GM23338 (cell line): ENCODE measurements around the gene CTNNA1. TPM values are rescaled to one million over a fixed set of nuclear protein-coding genes. Genes with fewer than 3 reads are reported as not detected.

Experiments used
- ATAC-seq: fragments of 200-7000 bp; cut with Tn5 transposase; 3 replicates; pipeline ENCODE4 v1.9.1; 2020
- DNase-seq: peaks from one replicate; pipeline ENCODE4 v3.0.0-alpha.2; 2015; ENCODE audit warnings: low spot score
- H2AFZ ChIP-seq: fragments of 200-600 bp; sonication (generic); 2 replicates; pipeline ENCODE4 v1.8.0; 2016; ENCODE audit warnings: antibody characterized with exemption, mild to moderate bottlenecking, moderate library complexity
- H3F3A ChIP-seq: fragments of 200-600 bp; sonication (generic); replicated peaks from 2 replicates; pipeline ENCODE4 v1.8.0; 2017; ENCODE audit warnings: antibody characterized with exemption, mixed run types, low read depth
- H3K27ac ChIP-seq: fragments of 200-600 bp; sonication (generic); 2 replicates; pipeline ENCODE4 v1.6.1; 2016; ENCODE audit warnings: low read depth
- H3K27me3 ChIP-seq: fragments of 200-600 bp; sonication (generic); 2 replicates; pipeline ENCODE4 v1.8.0; 2016; ENCODE audit warnings: mild to moderate bottlenecking, mixed run types, moderate library complexity; ENCODE audit not compliant: insufficient read depth
- H3K36me3 ChIP-seq: fragments of 200-600 bp; sonication (generic); 2 replicates; pipeline ENCODE4 v1.8.0; 2016; ENCODE audit warnings: mild to moderate bottlenecking; ENCODE audit not compliant: insufficient read depth
- H3K4me1 ChIP-seq: fragments of 200-600 bp; sonication (generic); 2 replicates; pipeline ENCODE4 v1.8.0; 2016; ENCODE audit warnings: mild to moderate bottlenecking, moderate library complexity; ENCODE audit not compliant: insufficient read depth
- H3K4me2 ChIP-seq: fragments of 200-600 bp; sonication (generic); 2 replicates; pipeline ENCODE4 v1.7.1; 2017; ENCODE audit warnings: mixed run types
- H3K4me3 ChIP-seq: fragments of 200-600 bp; sonication (generic); 2 replicates; pipeline ENCODE4 v1.6.1; 2016; ENCODE audit warnings: mixed run types
- H3K79me2 ChIP-seq: fragments of 200-600 bp; sonication (generic); replicated peaks from 2 replicates; pipeline ENCODE4 v1.8.0; 2017; ENCODE audit warnings: mild to moderate bottlenecking; ENCODE audit not compliant: insufficient read depth
- H3K9me2 ChIP-seq: fragments of 200-600 bp; sonication (generic); 2 replicates; pipeline ENCODE4 v1.8.0; 2017; ENCODE audit not compliant: insufficient read depth
- H4K20me1 ChIP-seq: fragments of 200-600 bp; sonication (generic); replicated peaks from 2 replicates; pipeline ENCODE4 v1.8.0; 2017; ENCODE audit warnings: mild to moderate bottlenecking; ENCODE audit not compliant: insufficient read depth
- H3K27ac Mint-ChIP-seq: 2 replicates; pipeline ENCODE4 v1.8.0; 2020; ENCODE audit warnings: inconsistent platforms, mild to moderate bottlenecking, moderate library complexity, mixed read lengths
- H3K27me3 Mint-ChIP-seq: 3 replicates; pipeline ENCODE4 v1.8.0; 2022; ENCODE audit warnings: low read depth, mild to moderate bottlenecking, moderate library complexity, mixed read lengths, inconsistent platforms; ENCODE audit not compliant: insufficient read depth, poor library complexity
- H3K36me3 Mint-ChIP-seq: 3 replicates; pipeline ENCODE4 v1.8.0; 2021; ENCODE audit warnings: low read depth, mild to moderate bottlenecking, inconsistent platforms, moderate library complexity, mixed read lengths
- H3K4me1 Mint-ChIP-seq: 3 replicates; pipeline ENCODE4 v1.8.0; 2020; ENCODE audit warnings: mild to moderate bottlenecking, inconsistent platforms, mixed read lengths
- H3K4me3 Mint-ChIP-seq: 3 replicates; pipeline ENCODE4 v1.8.0; 2021; ENCODE audit warnings: moderate library complexity, mild to moderate bottlenecking, inconsistent platforms, mixed read lengths
- H3K9me3 Mint-ChIP-seq: 3 replicates; pipeline ENCODE4 v1.8.0; 2020; ENCODE audit warnings: moderate library complexity, mild to moderate bottlenecking, inconsistent platforms, mixed read lengths
- CREB1 ChIP-seq: fragments of 250-450 bp; sonication (Bioruptor Pico); IDR thresholded peaks from 2 replicates; pipeline ENCODE4 v1.5.0; 2020; ENCODE audit warnings: low read depth, mild to moderate bottlenecking, moderate library complexity
- EZH2 ChIP-seq: fragments of 200-600 bp; sonication (generic); IDR thresholded peaks from one replicate; pipeline ENCODE4 v1.8.0; 2017; ENCODE audit warnings: antibody characterized with exemption, mild to moderate bottlenecking, low read depth; ENCODE audit not compliant: unreplicated experiment
- EZH2phosphoT487 ChIP-seq: fragments of 200-600 bp; sonication (generic); IDR thresholded peaks from one replicate; pipeline ENCODE4 v1.8.1; 2018; ENCODE audit warnings: antibody characterized with exemption; ENCODE audit not compliant: unreplicated experiment
- JUNB ChIP-seq: IDR thresholded peaks from one replicate; pipeline ENCODE4 v1.6.1; 2016; ENCODE audit warnings: antibody characterized with exemption; ENCODE audit not compliant: unreplicated experiment
- NANOG ChIP-seq: IDR thresholded peaks from 2 replicates; pipeline ENCODE4 v1.6.1; 2016; ENCODE audit warnings: antibody characterized with exemption, borderline replicate concordance
- POLR2AphosphoS5 ChIP-seq: IDR thresholded peaks from 2 replicates; pipeline ENCODE4 v1.6.1; 2016; ENCODE audit warnings: antibody characterized with exemption, low read depth
- STAT1 ChIP-seq: IDR thresholded peaks from one replicate; pipeline ENCODE4 v1.6.1; 2016; ENCODE audit warnings: antibody characterized with exemption; ENCODE audit not compliant: unreplicated experiment
- ZNF114 ChIP-seq: fragments of 250-450 bp; sonication (Bioruptor Pico); IDR thresholded peaks from 2 replicates; pipeline ENCODE4 v1.5.0; 2020; ENCODE audit warnings: mild to moderate bottlenecking, moderate library complexity
- ZNF331 ChIP-seq: fragments of 250-450 bp; sonication (Bioruptor Pico); IDR thresholded peaks from 2 replicates; pipeline ENCODE4 v1.5.0; 2020; ENCODE audit warnings: low read depth, mild to moderate bottlenecking, moderate library complexity
- polyA plus RNA-seq: library from polyadenylated mRNA; unstranded; fragments of >200 nt; fragmentation: Nextera tagmentation; extraction: Ambion mirVana; gene quantifications from 2 replicates; pipeline ENCODE4 v1.2.1, GENCODE V29; 2016
- total RNA-seq: library from RNA; depleted of rRNA; stranded (reverse); fragments of >200 nt; shearing (Covaris generic); gene quantifications from 2 replicates; pipeline ENCODE4 v1.2.3, GENCODE V29; 2014
- TF ChIP-seq, protein P1 (sequence below): fragments of 250-450 bp; sonication (Bioruptor Pico); IDR thresholded peaks from 2 replicates; pipeline ENCODE4 v1.5.0; 2020; ENCODE audit warnings: mild to moderate bottlenecking, moderate library complexity
- TF ChIP-seq, protein P2 (sequence below): IDR thresholded peaks from 2 replicates; pipeline ENCODE4 v1.6.1; 2016; ENCODE audit warnings: antibody characterized with exemption
- TF ChIP-seq, protein P3 (sequence below): IDR thresholded peaks from one replicate; pipeline ENCODE4 v1.6.1; 2018; ENCODE audit warnings: antibody characterized with exemption; ENCODE audit not compliant: unreplicated experiment
- TF ChIP-seq, protein P4 (sequence below), 2 experiments: fragments of 200-600 bp in 1 of 2; sonication (generic) in 1 of 2; conservative IDR thresholded peaks; 2 replicates each; pipeline versions ENCODE4 v1.5.1 to v1.6.1; 2016 to 2017; ENCODE audit warnings: antibody characterized with exemption in 2 of 2, low read depth in 2 of 2, mild to moderate bottlenecking in 2 of 2, moderate library complexity in 1 of 2

The CTNNA1 gene
- total and polyA plus RNA-seq, 2 experiments from 2014 or later, result 111 to 348 TPM

DNA sequence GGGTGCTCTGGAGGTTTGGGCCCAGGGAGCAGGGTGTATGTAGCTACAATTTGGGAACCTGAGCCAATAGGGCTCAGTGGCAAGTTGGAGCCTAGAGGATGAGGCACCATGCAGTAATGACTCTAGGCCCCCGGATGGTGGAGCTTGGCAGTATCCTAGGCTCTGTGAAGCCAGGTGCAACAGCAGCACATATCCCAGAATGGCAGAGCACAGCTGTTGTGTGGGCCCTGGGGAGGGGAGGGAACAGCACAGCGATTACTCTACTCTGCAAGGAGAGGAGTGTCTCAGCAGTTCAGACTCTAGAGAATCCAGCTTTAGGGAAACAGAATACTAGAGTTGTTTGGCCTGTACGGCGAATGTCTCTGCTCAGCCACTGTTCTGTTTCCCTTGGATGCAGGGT, 65.9 kb downstream of the CTNNA1 start:
- H3K4me1 Mint-ChIP-seq, result peaks cover 35% of the 10 kb centered on the region

More for the DNA sequence above, 65.9 kb downstream of the CTNNA1 start:
- Histone ChIP-seq H3K27me3 (no peaks in the 10 kb centered on the region), H3K4me3 (no peak overlapping the region), H3K9me2 (no peaks in the 10 kb centered on the region), H3K36me3 (no peaks in the 10 kb centered on the region; the same call in 1 of the 2 replicates), H3K79me2 (peaks cover 93% of the 10 kb centered on the region), H3F3A (no peaks in the 10 kb centered on the region), H4K20me1 (no peaks in the 10 kb centered on the region; the same call in none of the 2 replicates), H3K4me2 (no peak overlapping the region), H3K4me1 (no peaks in the 10 kb centered on the region), H3K27ac (no peak overlapping the region), H2AFZ (no peak overlapping the region)
- no peak overlapping the region; the same call in 1 of the 2 replicates for H3K27ac Mint-ChIP-seq
- H3K27me3 Mint-ChIP-seq, result peaks cover 3% of the 10 kb centered on the region
- peaks cover 20% of the 10 kb centered on the region; the same call in 2 of the 3 replicates for H3K36me3 Mint-ChIP-seq
- peak; percentile 82 for ATAC-seq
- no peaks in the 10 kb centered on the region for H3K9me3 Mint-ChIP-seq
- H3K4me3 Mint-ChIP-seq, result no peak overlapping the region
- TF ChIP-seq, protein P1, sequence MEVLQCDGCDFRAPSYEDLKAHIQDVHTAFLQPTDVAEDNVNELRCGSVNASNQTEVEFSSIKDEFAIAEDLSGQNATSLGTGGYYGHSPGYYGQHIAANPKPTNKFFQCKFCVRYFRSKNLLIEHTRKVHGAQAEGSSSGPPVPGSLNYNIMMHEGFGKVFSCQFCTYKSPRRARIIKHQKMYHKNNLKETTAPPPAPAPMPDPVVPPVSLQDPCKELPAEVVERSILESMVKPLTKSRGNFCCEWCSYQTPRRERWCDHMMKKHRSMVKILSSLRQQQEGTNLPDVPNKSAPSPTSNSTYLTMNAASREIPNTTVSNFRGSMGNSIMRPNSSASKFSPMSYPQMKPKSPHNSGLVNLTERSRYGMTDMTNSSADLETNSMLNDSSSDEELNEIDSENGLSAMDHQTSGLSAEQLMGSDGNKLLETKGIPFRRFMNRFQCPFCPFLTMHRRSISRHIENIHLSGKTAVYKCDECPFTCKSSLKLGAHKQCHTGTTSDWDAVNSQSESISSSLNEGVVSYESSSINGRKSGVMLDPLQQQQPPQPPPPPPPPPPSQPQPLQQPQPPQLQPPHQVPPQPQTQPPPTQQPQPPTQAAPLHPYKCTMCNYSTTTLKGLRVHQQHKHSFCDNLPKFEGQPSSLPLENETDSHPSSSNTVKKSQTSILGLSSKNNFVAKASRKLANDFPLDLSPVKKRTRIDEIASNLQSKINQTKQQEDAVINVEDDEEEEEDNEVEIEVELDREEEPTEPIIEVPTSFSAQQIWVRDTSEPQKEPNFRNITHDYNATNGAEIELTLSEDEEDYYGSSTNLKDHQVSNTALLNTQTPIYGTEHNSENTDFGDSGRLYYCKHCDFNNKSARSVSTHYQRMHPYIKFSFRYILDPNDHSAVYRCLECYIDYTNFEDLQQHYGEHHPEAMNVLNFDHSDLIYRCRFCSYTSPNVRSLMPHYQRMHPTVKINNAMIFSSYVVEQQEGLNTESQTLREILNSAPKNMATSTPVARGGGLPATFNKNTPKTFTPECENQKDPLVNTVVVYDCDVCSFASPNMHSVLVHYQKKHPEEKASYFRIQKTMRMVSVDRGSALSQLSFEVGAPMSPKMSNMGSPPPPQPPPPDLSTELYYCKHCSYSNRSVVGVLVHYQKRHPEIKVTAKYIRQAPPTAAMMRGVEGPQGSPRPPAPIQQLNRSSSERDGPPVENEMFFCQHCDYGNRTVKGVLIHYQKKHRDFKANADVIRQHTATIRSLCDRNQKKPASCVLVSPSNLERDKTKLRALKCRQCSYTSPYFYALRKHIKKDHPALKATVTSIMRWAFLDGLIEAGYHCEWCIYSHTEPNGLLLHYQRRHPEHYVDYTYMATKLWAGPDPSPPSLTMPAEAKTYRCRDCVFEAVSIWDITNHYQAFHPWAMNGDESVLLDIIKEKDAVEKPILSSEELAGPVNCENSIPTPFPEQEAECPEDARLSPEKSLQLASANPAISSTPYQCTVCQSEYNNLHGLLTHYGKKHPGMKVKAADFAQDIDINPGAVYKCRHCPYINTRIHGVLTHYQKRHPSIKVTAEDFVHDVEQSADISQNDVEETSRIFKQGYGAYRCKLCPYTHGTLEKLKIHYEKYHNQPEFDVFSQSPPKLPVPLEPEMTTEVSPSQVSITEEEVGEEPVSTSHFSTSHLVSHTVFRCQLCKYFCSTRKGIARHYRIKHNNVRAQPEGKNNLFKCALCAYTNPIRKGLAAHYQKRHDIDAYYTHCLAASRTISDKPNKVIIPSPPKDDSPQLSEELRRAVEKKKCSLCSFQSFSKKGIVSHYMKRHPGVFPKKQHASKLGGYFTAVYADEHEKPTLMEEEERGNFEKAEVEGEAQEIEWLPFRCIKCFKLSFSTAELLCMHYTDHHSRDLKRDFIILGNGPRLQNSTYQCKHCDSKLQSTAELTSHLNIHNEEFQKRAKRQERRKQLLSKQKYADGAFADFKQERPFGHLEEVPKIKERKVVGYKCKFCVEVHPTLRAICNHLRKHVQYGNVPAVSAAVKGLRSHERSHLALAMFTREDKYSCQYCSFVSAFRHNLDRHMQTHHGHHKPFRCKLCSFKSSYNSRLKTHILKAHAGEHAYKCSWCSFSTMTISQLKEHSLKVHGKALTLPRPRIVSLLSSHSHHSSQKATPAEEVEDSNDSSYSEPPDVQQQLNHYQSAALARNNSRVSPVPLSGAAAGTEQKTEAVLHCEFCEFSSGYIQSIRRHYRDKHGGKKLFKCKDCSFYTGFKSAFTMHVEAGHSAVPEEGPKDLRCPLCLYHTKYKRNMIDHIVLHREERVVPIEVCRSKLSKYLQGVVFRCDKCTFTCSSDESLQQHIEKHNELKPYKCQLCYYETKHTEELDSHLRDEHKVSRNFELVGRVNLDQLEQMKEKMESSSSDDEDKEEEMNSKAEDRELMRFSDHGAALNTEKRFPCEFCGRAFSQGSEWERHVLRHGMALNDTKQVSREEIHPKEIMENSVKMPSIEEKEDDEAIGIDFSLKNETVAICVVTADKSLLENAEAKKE (CRISPR knock-in tag), result no peak
- TF ChIP-seq ZNF114 (CRISPR knock-in tag) (no peak), POLR2AphosphoS5 (no peak), CREB1 (CRISPR knock-in tag) (no peak), STAT1 (no peak), ZNF331 (no peak), JUNB (no peak), NANOG (no peak), EZH2phosphoT487 (no peak), EZH2 (no peak)
- TF ChIP-seq, protein P2, sequence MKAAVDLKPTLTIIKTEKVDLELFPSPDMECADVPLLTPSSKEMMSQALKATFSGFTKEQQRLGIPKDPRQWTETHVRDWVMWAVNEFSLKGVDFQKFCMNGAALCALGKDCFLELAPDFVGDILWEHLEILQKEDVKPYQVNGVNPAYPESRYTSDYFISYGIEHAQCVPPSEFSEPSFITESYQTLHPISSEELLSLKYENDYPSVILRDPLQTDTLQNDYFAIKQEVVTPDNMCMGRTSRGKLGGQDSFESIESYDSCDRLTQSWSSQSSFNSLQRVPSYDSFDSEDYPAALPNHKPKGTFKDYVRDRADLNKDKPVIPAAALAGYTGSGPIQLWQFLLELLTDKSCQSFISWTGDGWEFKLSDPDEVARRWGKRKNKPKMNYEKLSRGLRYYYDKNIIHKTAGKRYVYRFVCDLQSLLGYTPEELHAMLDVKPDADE, result no peak
- TF ChIP-seq, protein P3, sequence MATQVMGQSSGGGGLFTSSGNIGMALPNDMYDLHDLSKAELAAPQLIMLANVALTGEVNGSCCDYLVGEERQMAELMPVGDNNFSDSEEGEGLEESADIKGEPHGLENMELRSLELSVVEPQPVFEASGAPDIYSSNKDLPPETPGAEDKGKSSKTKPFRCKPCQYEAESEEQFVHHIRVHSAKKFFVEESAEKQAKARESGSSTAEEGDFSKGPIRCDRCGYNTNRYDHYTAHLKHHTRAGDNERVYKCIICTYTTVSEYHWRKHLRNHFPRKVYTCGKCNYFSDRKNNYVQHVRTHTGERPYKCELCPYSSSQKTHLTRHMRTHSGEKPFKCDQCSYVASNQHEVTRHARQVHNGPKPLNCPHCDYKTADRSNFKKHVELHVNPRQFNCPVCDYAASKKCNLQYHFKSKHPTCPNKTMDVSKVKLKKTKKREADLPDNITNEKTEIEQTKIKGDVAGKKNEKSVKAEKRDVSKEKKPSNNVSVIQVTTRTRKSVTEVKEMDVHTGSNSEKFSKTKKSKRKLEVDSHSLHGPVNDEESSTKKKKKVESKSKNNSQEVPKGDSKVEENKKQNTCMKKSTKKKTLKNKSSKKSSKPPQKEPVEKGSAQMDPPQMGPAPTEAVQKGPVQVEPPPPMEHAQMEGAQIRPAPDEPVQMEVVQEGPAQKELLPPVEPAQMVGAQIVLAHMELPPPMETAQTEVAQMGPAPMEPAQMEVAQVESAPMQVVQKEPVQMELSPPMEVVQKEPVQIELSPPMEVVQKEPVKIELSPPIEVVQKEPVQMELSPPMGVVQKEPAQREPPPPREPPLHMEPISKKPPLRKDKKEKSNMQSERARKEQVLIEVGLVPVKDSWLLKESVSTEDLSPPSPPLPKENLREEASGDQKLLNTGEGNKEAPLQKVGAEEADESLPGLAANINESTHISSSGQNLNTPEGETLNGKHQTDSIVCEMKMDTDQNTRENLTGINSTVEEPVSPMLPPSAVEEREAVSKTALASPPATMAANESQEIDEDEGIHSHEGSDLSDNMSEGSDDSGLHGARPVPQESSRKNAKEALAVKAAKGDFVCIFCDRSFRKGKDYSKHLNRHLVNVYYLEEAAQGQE, result no peak
- TF ChIP-seq, protein P4, sequence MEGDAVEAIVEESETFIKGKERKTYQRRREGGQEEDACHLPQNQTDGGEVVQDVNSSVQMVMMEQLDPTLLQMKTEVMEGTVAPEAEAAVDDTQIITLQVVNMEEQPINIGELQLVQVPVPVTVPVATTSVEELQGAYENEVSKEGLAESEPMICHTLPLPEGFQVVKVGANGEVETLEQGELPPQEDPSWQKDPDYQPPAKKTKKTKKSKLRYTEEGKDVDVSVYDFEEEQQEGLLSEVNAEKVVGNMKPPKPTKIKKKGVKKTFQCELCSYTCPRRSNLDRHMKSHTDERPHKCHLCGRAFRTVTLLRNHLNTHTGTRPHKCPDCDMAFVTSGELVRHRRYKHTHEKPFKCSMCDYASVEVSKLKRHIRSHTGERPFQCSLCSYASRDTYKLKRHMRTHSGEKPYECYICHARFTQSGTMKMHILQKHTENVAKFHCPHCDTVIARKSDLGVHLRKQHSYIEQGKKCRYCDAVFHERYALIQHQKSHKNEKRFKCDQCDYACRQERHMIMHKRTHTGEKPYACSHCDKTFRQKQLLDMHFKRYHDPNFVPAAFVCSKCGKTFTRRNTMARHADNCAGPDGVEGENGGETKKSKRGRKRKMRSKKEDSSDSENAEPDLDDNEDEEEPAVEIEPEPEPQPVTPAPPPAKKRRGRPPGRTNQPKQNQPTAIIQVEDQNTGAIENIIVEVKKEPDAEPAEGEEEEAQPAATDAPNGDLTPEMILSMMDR (conservative IDR thresholded peaks at IDR 0.05; ENCODE audit: low read depth in 2 of 2), result no peak
- peak; percentile 28 for DNase-seq
